ENCODE results near the gene ZDHHC11.
"Not testable (repeated sequence)": the region's sequence is repeated elsewhere in the genome, so short reads cannot be mapped to it uniquely, and the experiment has no call there.

The ZDHHC11 gene

GRCh38 chr5:770585-770984 is 80.2 kb downstream of the ZDHHC11 start:
- not testable (repeated sequence) for H4K8ac ChIP-seq (ENCODE audit: low read length); H2AFZ ChIP-seq (ENCODE audit: low read depth, low read length); H3K23ac ChIP-seq (ENCODE audit: low read length in 2 of 2); H3K79me1 ChIP-seq (replicated peaks; ENCODE audit: low read length, poor library complexity, severe bottlenecking); H3K36me3 ChIP-seq (ENCODE audit: control insufficient read depth in 1 of 2, insufficient read depth in 2 of 2, low read depth in 1 of 2, low read length in 2 of 2); H3K27ac ChIP-seq (ENCODE audit: low read length, poor library complexity, severe bottlenecking); DNase-seq; H3K4me1 ChIP-seq (ENCODE audit: control insufficient read depth, insufficient read depth, low read depth, low read length); H2BK5ac ChIP-seq (ENCODE audit: low read depth, low read length, poor library complexity, severe bottlenecking); H3K4ac ChIP-seq (ENCODE audit: low read depth in 1 of 2, low read length in 2 of 2); H4K91ac ChIP-seq (ENCODE audit: low read length); H2BK15ac ChIP-seq (ENCODE audit: low read depth, poor library complexity, severe bottlenecking); H3K14ac ChIP-seq (ENCODE audit: low read length in 2 of 2); H3K9ac ChIP-seq (ENCODE audit: low read length); H2BK12ac ChIP-seq (ENCODE audit: low read length in 2 of 2); H2AK5ac ChIP-seq (ENCODE audit: low read length, severe bottlenecking); H3K27me3 ChIP-seq (ENCODE audit: control insufficient read depth in 1 of 2, insufficient read depth in 1 of 2, low read length in 2 of 2); H3K4me3 ChIP-seq (ENCODE audit: insufficient read depth in 1 of 2, low read depth in 1 of 2, low read length in 2 of 2); H3K9me3 ChIP-seq (ENCODE audit: control insufficient read depth, low read length); H2BK120ac ChIP-seq (ENCODE audit: low read depth, low read length); H3K4me2 ChIP-seq (ENCODE audit: low read length, poor library complexity, severe bottlenecking); H3K18ac ChIP-seq (ENCODE audit: low read depth in 1 of 2, low read length in 2 of 2)
- 100% methylated on average over 7 of the region's 10 CpGs for WGBS

- not testable (repeated sequence) for H3K4ac ChIP-seq (ENCODE audit: low read depth in 1 of 2, low read length in 2 of 2); H2AFZ ChIP-seq (ENCODE audit: low read depth, low read length); H2BK12ac ChIP-seq (ENCODE audit: low read length in 2 of 2); DNase-seq; H4K91ac ChIP-seq (ENCODE audit: low read length); H3K4me1 ChIP-seq (ENCODE audit: control insufficient read depth, insufficient read depth, low read depth, low read length); H3K9ac ChIP-seq (ENCODE audit: low read length); H3K23ac ChIP-seq (ENCODE audit: low read length in 2 of 2); H3K9me3 ChIP-seq (ENCODE audit: control insufficient read depth, low read length); H3K27ac ChIP-seq (ENCODE audit: low read length, poor library complexity, severe bottlenecking); H3K36me3 ChIP-seq (ENCODE audit: control insufficient read depth in 1 of 2, insufficient read depth in 2 of 2, low read depth in 1 of 2, low read length in 2 of 2); H3K27me3 ChIP-seq (ENCODE audit: control insufficient read depth in 1 of 2, insufficient read depth in 1 of 2, low read length in 2 of 2); H3K18ac ChIP-seq (ENCODE audit: low read depth in 1 of 2, low read length in 2 of 2); H2BK120ac ChIP-seq (ENCODE audit: low read depth, low read length); H3K4me2 ChIP-seq (ENCODE audit: low read length, poor library complexity, severe bottlenecking); H3K79me1 ChIP-seq (replicated peaks; ENCODE audit: low read length, poor library complexity, severe bottlenecking); H3K4me3 ChIP-seq (ENCODE audit: insufficient read depth in 1 of 2, low read depth in 1 of 2, low read length in 2 of 2); H2AK5ac ChIP-seq (ENCODE audit: low read length, severe bottlenecking); H4K8ac ChIP-seq (ENCODE audit: low read length); H3K14ac ChIP-seq (ENCODE audit: low read length in 2 of 2); H2BK5ac ChIP-seq (ENCODE audit: low read depth, low read length, poor library complexity, severe bottlenecking); H2BK15ac ChIP-seq (ENCODE audit: low read depth, poor library complexity, severe bottlenecking)
- WGBS: 85% methylated on average over 29 of the region's 29 CpGs
Observed at GRCh38 chr5:769485-770145, 81.2 kb downstream of the ZDHHC11 start.

- H2AK5ac ChIP-seq (ENCODE audit: low read length, severe bottlenecking): no peak overlapping the region
Observed at GRCh38 chr5:766666-767431, 83.9 kb downstream of the ZDHHC11 start.

GRCh38 chr5:765948-766631 is 84.7 kb downstream of the ZDHHC11 start:
- Histone ChIP-seq H3K9me3 (ENCODE audit: control insufficient read depth, low read length) (no peaks in the 10 kb centered on the region), H2AFZ (ENCODE audit: low read depth, low read length) (no peak overlapping the region), H3K36me3 (ENCODE audit: control insufficient read depth in 1 of 2, insufficient read depth in 2 of 2, low read depth in 1 of 2, low read length in 2 of 2) (peaks cover 0 to 2% of the 10 kb centered on the region in 2 experiments), H3K27ac (ENCODE audit: low read length, poor library complexity, severe bottlenecking) (no peak overlapping the region), H3K4me2 (ENCODE audit: low read length, poor library complexity, severe bottlenecking) (no peak overlapping the region), H3K18ac (ENCODE audit: low read depth in 1 of 2, low read length in 2 of 2) (no peak overlapping the region), H2AK5ac (ENCODE audit: low read length, severe bottlenecking) (no peak overlapping the region), H3K9ac (ENCODE audit: low read length) (no peak overlapping the region), H3K4ac (ENCODE audit: low read depth in 1 of 2, low read length in 2 of 2) (no peak overlapping the region), H3K14ac (ENCODE audit: low read length in 2 of 2) (no peak overlapping the region), H2BK12ac (ENCODE audit: low read length in 2 of 2) (no peak overlapping the region), H2BK5ac (ENCODE audit: low read depth, low read length, poor library complexity, severe bottlenecking) (no peak overlapping the region), H3K23ac (ENCODE audit: low read length in 2 of 2) (no peak overlapping the region), H2BK120ac (ENCODE audit: low read depth, low read length) (no peak overlapping the region), H3K4me3 (ENCODE audit: insufficient read depth in 1 of 2, low read depth in 1 of 2, low read length in 2 of 2) (no peak overlapping the region), H2BK15ac (ENCODE audit: low read depth, poor library complexity, severe bottlenecking) (no peak overlapping the region), H4K91ac (ENCODE audit: low read length) (no peak overlapping the region), H3K4me1 (ENCODE audit: control insufficient read depth, insufficient read depth, low read depth, low read length) (no peaks in the 10 kb centered on the region), H3K79me1 (replicated peaks; ENCODE audit: low read length, poor library complexity, severe bottlenecking) (no peaks in the 10 kb centered on the region), H4K8ac (ENCODE audit: low read length) (no peak overlapping the region), H3K27me3 (ENCODE audit: control insufficient read depth in 1 of 2, insufficient read depth in 1 of 2, low read length in 2 of 2) (peaks cover 0 to under 1% of the 10 kb centered on the region in 2 experiments)
- no peak for DNase-seq
- WGBS: 84% methylated on average over 18 of the region's 18 CpGs

More at GRCh38 chr5:766666-767431, 83.9 kb downstream of the ZDHHC11 start:
- WGBS: 79% methylated on average over 32 of the region's 32 CpGs
- Histone ChIP-seq H3K27me3 (ENCODE audit: control insufficient read depth in 1 of 2, insufficient read depth in 1 of 2, low read length in 2 of 2) (no peaks in the 10 kb centered on the region), H2AFZ (ENCODE audit: low read depth, low read length) (peak overlapping the region; percentile 56), H4K8ac (ENCODE audit: low read length) (no peak overlapping the region), H4K91ac (ENCODE audit: low read length) (no peak overlapping the region), H2BK120ac (ENCODE audit: low read depth, low read length) (no peak overlapping the region), H3K4me3 (ENCODE audit: insufficient read depth in 1 of 2, low read depth in 1 of 2, low read length in 2 of 2) (peak overlapping the region in 1 of 2 experiments; percentile 18), H3K79me1 (replicated peaks; ENCODE audit: low read length, poor library complexity, severe bottlenecking) (no peaks in the 10 kb centered on the region), H2BK12ac (ENCODE audit: low read length in 2 of 2) (no peak overlapping the region), H2BK5ac (ENCODE audit: low read depth, low read length, poor library complexity, severe bottlenecking) (no peak overlapping the region), H3K27ac (ENCODE audit: low read length, poor library complexity, severe bottlenecking) (no peak overlapping the region), H3K36me3 (ENCODE audit: control insufficient read depth in 1 of 2, insufficient read depth in 2 of 2, low read depth in 1 of 2, low read length in 2 of 2) (peaks cover 0 to 2% of the 10 kb centered on the region in 2 experiments), H3K4me1 (ENCODE audit: control insufficient read depth, insufficient read depth, low read depth, low read length) (no peaks in the 10 kb centered on the region), H3K23ac (ENCODE audit: low read length in 2 of 2) (no peak overlapping the region), H3K14ac (ENCODE audit: low read length in 2 of 2) (no peak overlapping the region), H3K18ac (ENCODE audit: low read depth in 1 of 2, low read length in 2 of 2) (no peak overlapping the region), H3K4me2 (ENCODE audit: low read length, poor library complexity, severe bottlenecking) (no peak overlapping the region), H3K4ac (ENCODE audit: low read depth in 1 of 2, low read length in 2 of 2) (no peak overlapping the region), H2BK15ac (ENCODE audit: low read depth, poor library complexity, severe bottlenecking) (no peak overlapping the region), H3K9me3 (ENCODE audit: control insufficient read depth, low read length) (no peaks in the 10 kb centered on the region), H3K9ac (ENCODE audit: low read length) (no peak overlapping the region)
- no peak for DNase-seq

All from mesenchymal stem cell (in vitro differentiated cells and primary cell).